ENCODE results near the gene EHF. TPM values are rescaled to one million over a fixed set of nuclear protein-coding genes. Genes with fewer than 3 reads are reported as not detected.
A peak's percentile ranks its signal among the peaks of the same experiment; 100 is the strongest.

Gene EHF
- total RNA-seq, 1 experiment from 2014 or later: 1.1 TPM

GRCh38 chr11:34633990-34634693 is 13.2 kb downstream of the EHF start:
- H3K27ac Mint-ChIP-seq (ENCODE audit: low read depth, unreplicated experiment): peak overlapping the region; percentile 88
- H3K27me3 Mint-ChIP-seq (ENCODE audit: insufficient read depth, unreplicated experiment): no peaks in the 10 kb centered on the region
- no peak overlapping the region for H3K4me3 Mint-ChIP-seq (ENCODE audit: unreplicated experiment)
- H3K36me3 Mint-ChIP-seq (ENCODE audit: insufficient read depth, unreplicated experiment): no peaks in the 10 kb centered on the region
- H3K9me3 Mint-ChIP-seq (ENCODE audit: unreplicated experiment): no peaks in the 10 kb centered on the region
- intact Hi-C loops (cut with micrococcal nuclease): no loop called here
- ChIA-PET CTCF (interaction anchor here (0.5 kb wide), 1 partner anchor 802 kb away, joined by 3 read pairs; no protein-coding TSS in a partner anchor), POLR2A (interaction anchor here (0.7 to 15.2 kb wide), 5 partner anchors 16 to 263 kb away, joined by 3 to 273 read pairs (median 4); no protein-coding TSS in a partner anchor)
- H3K4me1 Mint-ChIP-seq (ENCODE audit: insufficient read depth, unreplicated experiment): peaks cover 25% of the 10 kb centered on the region
- TF ChIP-seq CTCF (IDR thresholded peaks at IDR 0.05; ENCODE audit: unreplicated experiment): no peak
- peak; percentile 52 for DNase-seq (ENCODE audit: unreplicated experiment)
- BruUV-seq (replicated peaks): no TSS peak

- ChIA-PET CTCF (no interaction called here), POLR2A (interaction anchor here (0.7 to 15.2 kb wide), 4 partner anchors 16 to 116 kb away, joined by 3 to 273 read pairs (median 4); no protein-coding TSS in a partner anchor)
- intact Hi-C loops (cut with micrococcal nuclease): no loop called here
- Mint-ChIP-seq H3K9me3 (ENCODE audit: unreplicated experiment) (no peaks in the 10 kb centered on the region), H3K27me3 (ENCODE audit: insufficient read depth, unreplicated experiment) (no peaks in the 10 kb centered on the region), H3K27ac (ENCODE audit: low read depth, unreplicated experiment) (peak overlapping the region; percentile 88), H3K36me3 (ENCODE audit: insufficient read depth, unreplicated experiment) (no peaks in the 10 kb centered on the region), H3K4me3 (ENCODE audit: unreplicated experiment) (no peak overlapping the region), H3K4me1 (ENCODE audit: insufficient read depth, unreplicated experiment) (peaks cover 30% of the 10 kb centered on the region)
- no peak for DNase-seq (ENCODE audit: unreplicated experiment)
- no TSS peak for BruUV-seq (replicated peaks)
- no peak for TF ChIP-seq CTCF (IDR thresholded peaks at IDR 0.05; ENCODE audit: unreplicated experiment)
These were observed 13.8 kb downstream of the EHF start for GRCh38 chr11:34634694-34635062.

GRCh38 chr11:34636127-34636526 is 15.2 kb downstream of the EHF start:
- Mint-ChIP-seq H3K27me3 (ENCODE audit: insufficient read depth, unreplicated experiment) (no peaks in the 10 kb centered on the region), H3K4me3 (ENCODE audit: unreplicated experiment) (no peak overlapping the region), H3K27ac (ENCODE audit: low read depth, unreplicated experiment) (peak overlapping the region; percentile 19), H3K9me3 (ENCODE audit: unreplicated experiment) (no peaks in the 10 kb centered on the region), H3K36me3 (ENCODE audit: insufficient read depth, unreplicated experiment) (no peaks in the 10 kb centered on the region), H3K4me1 (ENCODE audit: insufficient read depth, unreplicated experiment) (peaks cover 45% of the 10 kb centered on the region)
- CTCF ChIA-PET: interaction anchor here (1.2 to 6.1 kb wide), 3 partner anchors 10 to 50 kb away, joined by 3 to 44 read pairs (median 6); no protein-coding TSS in a partner anchor
- BruUV-seq (replicated peaks): no TSS peak
- intact Hi-C loops (cut with micrococcal nuclease): no loop called here
- POLR2A ChIA-PET: interaction anchor here (0.6 to 15.2 kb wide), 3 partner anchors 14 to 373 kb away, joined by 3 to 273 read pairs (median 4); no protein-coding TSS in a partner anchor
- peak; percentile 35 for DNase-seq (ENCODE audit: unreplicated experiment)
- TF ChIP-seq CTCF (IDR thresholded peaks at IDR 0.05; ENCODE audit: unreplicated experiment): no peak

GRCh38 chr11:34637303-34637702 is 16.4 kb downstream of the EHF start:
- H3K36me3 Mint-ChIP-seq (ENCODE audit: insufficient read depth, unreplicated experiment): no peaks in the 10 kb centered on the region
- TF ChIP-seq CTCF (IDR thresholded peaks at IDR 0.05; ENCODE audit: unreplicated experiment): no peak
- CTCF ChIA-PET: interaction anchor here (0.8 to 6.1 kb wide), 3 partner anchors 16 to 213 kb away, joined by 4 to 44 read pairs (median 4); no protein-coding TSS in a partner anchor
- H3K4me1 Mint-ChIP-seq (ENCODE audit: insufficient read depth, unreplicated experiment): peaks cover 52% of the 10 kb centered on the region
- POLR2A ChIA-PET: interaction anchor here (0.8 to 15.2 kb wide), 2 partner anchors 10 to 13 kb away, joined by 3 to 273 read pairs; no protein-coding TSS in a partner anchor
- intact Hi-C loops (cut with micrococcal nuclease): no loop called here
- H3K27me3 Mint-ChIP-seq (ENCODE audit: insufficient read depth, unreplicated experiment): no peaks in the 10 kb centered on the region
- no peak for DNase-seq (ENCODE audit: unreplicated experiment)
- no peak overlapping the region for H3K4me3 Mint-ChIP-seq (ENCODE audit: unreplicated experiment)
- H3K9me3 Mint-ChIP-seq (ENCODE audit: unreplicated experiment): no peaks in the 10 kb centered on the region
- no peak overlapping the region for H3K27ac Mint-ChIP-seq (ENCODE audit: low read depth, unreplicated experiment)
- BruUV-seq (replicated peaks): no TSS peak
